ENCODE measurements around the gene MYO10. TPM values are rescaled to one million over a fixed set of nuclear protein-coding genes. Genes with fewer than 3 reads are reported as not detected.

Gene MYO10
- total and polyA plus RNA-seq, 9 donors = 10.8 to 35.8 (median 16.3) TPM

- TF ChIP-seq CTCF (IDR thresholded peaks at IDR 0.05) = no peak
- no peak for TF ChIP-seq EP300 (IDR thresholded peaks at IDR 0.05)
- no peak for TF ChIP-seq POLR2A (IDR thresholded peaks at IDR 0.05)
- H3K27ac ChIP-seq = no peak overlapping the region
- no peaks in the 10 kb centered on the region for H3K9me3 ChIP-seq
- intact Hi-C loops (cut with DNase I) = no loop called here
- H3K36me3 ChIP-seq = no peaks in the 10 kb centered on the region
- no peak overlapping the region for H3K4me3 ChIP-seq
- WGBS, 3 donors = 96 to 97% (median 96%) methylated on average over 48 of the region's 48 CpGs
- no peaks in the 10 kb centered on the region for H3K4me1 ChIP-seq (ENCODE audit: insufficient read depth)
- H3K27me3 ChIP-seq = no peaks in the 10 kb centered on the region
- DNase-seq = no peak
Observed at GRCh38 chr5:16701134-16702099, 234.7 kb downstream of the MYO10 start.

- Histone ChIP-seq H3K9me3 (no peaks in the 10 kb centered on the region), H3K36me3 (no peaks in the 10 kb centered on the region), H3K4me3 (no peak overlapping the region), H3K27ac (no peak overlapping the region), H3K27me3 (no peaks in the 10 kb centered on the region), H3K4me1 (ENCODE audit: insufficient read depth) (no peaks in the 10 kb centered on the region)
- WGBS, 3 donors = 84 to 87% (median 86%) methylated on average over 8 of the region's 8 CpGs
- intact Hi-C loops (cut with DNase I) = no loop called here
- no peak for TF ChIP-seq CTCF (IDR thresholded peaks at IDR 0.05)
- no peak for TF ChIP-seq POLR2A (IDR thresholded peaks at IDR 0.05)
- TF ChIP-seq EP300 (IDR thresholded peaks at IDR 0.05) = no peak
- no peak for DNase-seq
Observed at GRCh38 chr5:16700081-16700480, 236.0 kb downstream of the MYO10 start.

- 48 to 65% (median 59%) methylated on average over 4 of the region's 4 CpGs for WGBS, 3 donors
- no peaks in the 10 kb centered on the region for H3K36me3 ChIP-seq
- no peaks in the 10 kb centered on the region for H3K9me3 ChIP-seq
- no peak for TF ChIP-seq EP300 (IDR thresholded peaks at IDR 0.05)
- no peak for TF ChIP-seq POLR2A (IDR thresholded peaks at IDR 0.05)
- TF ChIP-seq CTCF (IDR thresholded peaks at IDR 0.05) = no peak
- intact Hi-C loops (cut with DNase I) = no loop called here
- no peak overlapping the region for H3K4me3 ChIP-seq
- DNase-seq = no peak
- no peaks in the 10 kb centered on the region for H3K4me1 ChIP-seq (ENCODE audit: insufficient read depth)
- no peak overlapping the region for H3K27ac ChIP-seq
- no peaks in the 10 kb centered on the region for H3K27me3 ChIP-seq
Observed at GRCh38 chr5:16695779-16696178, 240.3 kb downstream of the MYO10 start.

GRCh38 chr5:16693879-16694278 is 242.2 kb downstream of the MYO10 start:
- no peaks in the 10 kb centered on the region for H3K36me3 ChIP-seq
- no peaks in the 10 kb centered on the region for H3K9me3 ChIP-seq
- WGBS, 3 donors = 60 to 74% (median 65%) methylated on average over 2 of the region's 2 CpGs
- TF ChIP-seq POLR2A (IDR thresholded peaks at IDR 0.05) = no peak
- no peak for TF ChIP-seq CTCF (IDR thresholded peaks at IDR 0.05)
- no peak for TF ChIP-seq EP300 (IDR thresholded peaks at IDR 0.05)
- DNase-seq = no peak
- H3K27ac ChIP-seq = no peak overlapping the region
- intact Hi-C loops (cut with DNase I) = no loop called here
- H3K4me1 ChIP-seq (ENCODE audit: insufficient read depth) = no peaks in the 10 kb centered on the region
- no peak overlapping the region for H3K4me3 ChIP-seq
- H3K27me3 ChIP-seq = no peaks in the 10 kb centered on the region
